Measurements from ENCODE around the gene GPR78. TPM values are rescaled to one million over a fixed set of nuclear protein-coding genes. Genes with fewer than 3 reads are reported as not detected.

The GPR78 gene
- total and polyA plus RNA-seq, 2 donors (not counting 1 experiment from before 2014, with no cell fraction given), result 0.20 to 0.33 TPM

DNA sequence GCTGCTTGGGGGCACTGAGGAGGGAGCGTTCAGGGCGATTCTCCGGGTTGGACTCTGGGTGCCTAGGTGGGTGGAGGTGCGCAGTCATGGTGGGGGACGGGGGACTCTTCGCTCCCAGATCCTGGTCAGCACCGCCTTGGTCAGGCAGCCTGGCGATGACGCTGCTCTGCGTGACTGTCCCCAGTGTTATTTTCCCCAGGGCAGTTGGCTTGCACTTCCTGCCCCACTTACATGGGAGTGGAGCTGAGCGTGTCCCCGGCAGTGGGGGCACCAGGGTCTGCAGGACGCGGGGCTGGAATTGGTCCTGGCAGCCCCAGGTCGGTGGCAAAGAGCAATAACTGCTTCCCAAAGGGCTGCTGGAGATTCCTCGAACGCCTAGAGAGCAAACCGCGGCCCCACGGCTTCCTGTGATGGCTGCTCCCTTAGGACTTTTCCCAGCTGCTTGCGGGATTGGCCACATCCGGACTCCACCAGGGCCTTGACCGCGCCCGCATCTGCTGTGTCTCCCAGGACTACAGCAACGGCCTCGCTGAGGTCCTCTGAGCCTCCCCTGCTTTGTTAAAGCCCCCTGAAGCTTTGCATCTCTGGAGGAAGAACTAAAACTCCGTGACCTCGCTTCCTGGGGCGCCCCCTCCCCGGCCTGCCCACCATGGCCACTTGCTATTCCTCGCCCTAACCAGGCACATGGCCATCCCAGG, 35.3 kb upstream of the GPR78 start:
- H3K27me3 ChIP-seq (ENCODE audit: control insufficient read depth, insufficient read depth, low read length), result no peaks in the 10 kb centered on the region
- H3K4me2 ChIP-seq (ENCODE audit: extremely low read depth, insufficient read depth, low read length), result no peak overlapping the region
- no peaks in the 10 kb centered on the region for H3K79me2 ChIP-seq (ENCODE audit: control insufficient read depth, insufficient read depth, low read length)
- no peaks in the 10 kb centered on the region for H3K9me3 ChIP-seq (ENCODE audit: control insufficient read depth, insufficient read depth, low read depth, low read length)
- H2AFZ ChIP-seq (ENCODE audit: low read length), result no peak overlapping the region
- H3K27ac ChIP-seq (ENCODE audit: insufficient read depth, low read length), result no peak overlapping the region
- H3K36me3 ChIP-seq (ENCODE audit: control insufficient read depth, insufficient read depth, low read length), result no peaks in the 10 kb centered on the region
- H3K4me3 ChIP-seq (replicated peaks in 1 of 4; ENCODE audit: control extremely low read depth in 1 of 4, insufficient read depth in 1 of 4, low read depth in 3 of 4, low read length in 4 of 4), result no peak overlapping the region
- H3K4me1 ChIP-seq (ENCODE audit: control insufficient read depth, extremely low read depth, insufficient read depth, low read length), result peaks cover 3% of the 10 kb centered on the region
- no peak for DNase-seq (ENCODE audit: low read depth in 2 of 2)
- no peaks in the 10 kb centered on the region for H4K20me1 ChIP-seq (ENCODE audit: control insufficient read depth, extremely low read depth, insufficient read depth, low read length)
- no peak overlapping the region for H3K9ac ChIP-seq (ENCODE audit: insufficient read depth, low read length)
- TF ChIP-seq EZH2 (IDR thresholded peaks at IDR 0.05; ENCODE audit: low read length, missing control alignments), result no peak
- TF ChIP-seq, protein P1, sequence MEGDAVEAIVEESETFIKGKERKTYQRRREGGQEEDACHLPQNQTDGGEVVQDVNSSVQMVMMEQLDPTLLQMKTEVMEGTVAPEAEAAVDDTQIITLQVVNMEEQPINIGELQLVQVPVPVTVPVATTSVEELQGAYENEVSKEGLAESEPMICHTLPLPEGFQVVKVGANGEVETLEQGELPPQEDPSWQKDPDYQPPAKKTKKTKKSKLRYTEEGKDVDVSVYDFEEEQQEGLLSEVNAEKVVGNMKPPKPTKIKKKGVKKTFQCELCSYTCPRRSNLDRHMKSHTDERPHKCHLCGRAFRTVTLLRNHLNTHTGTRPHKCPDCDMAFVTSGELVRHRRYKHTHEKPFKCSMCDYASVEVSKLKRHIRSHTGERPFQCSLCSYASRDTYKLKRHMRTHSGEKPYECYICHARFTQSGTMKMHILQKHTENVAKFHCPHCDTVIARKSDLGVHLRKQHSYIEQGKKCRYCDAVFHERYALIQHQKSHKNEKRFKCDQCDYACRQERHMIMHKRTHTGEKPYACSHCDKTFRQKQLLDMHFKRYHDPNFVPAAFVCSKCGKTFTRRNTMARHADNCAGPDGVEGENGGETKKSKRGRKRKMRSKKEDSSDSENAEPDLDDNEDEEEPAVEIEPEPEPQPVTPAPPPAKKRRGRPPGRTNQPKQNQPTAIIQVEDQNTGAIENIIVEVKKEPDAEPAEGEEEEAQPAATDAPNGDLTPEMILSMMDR (conservative IDR thresholded peaks at IDR 0.05 in 1 of 2, IDR thresholded peaks at IDR 0.05 in 1 of 2; ENCODE audit: low read depth in 1 of 2, low read length in 2 of 2), result no peak

DNA sequence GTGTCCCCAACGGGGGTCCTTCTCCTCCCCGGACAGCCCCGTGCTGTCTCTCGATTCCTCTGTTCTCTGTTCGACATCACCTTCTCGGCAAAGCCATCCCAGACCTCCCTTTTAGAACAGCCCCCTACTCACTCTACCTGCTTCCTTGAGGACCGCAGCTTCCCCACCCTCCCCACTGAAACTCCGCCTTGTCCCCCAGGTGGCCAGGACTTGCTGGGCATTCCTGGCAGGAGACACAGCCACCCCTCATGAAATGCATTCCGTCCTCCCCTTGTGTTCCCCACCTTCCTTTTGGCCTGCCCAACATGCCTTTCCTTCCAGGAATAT, 34.8 kb upstream of the GPR78 start:
- no peak for TF ChIP-seq EZH2 (IDR thresholded peaks at IDR 0.05; ENCODE audit: low read length, missing control alignments)
- TF ChIP-seq, protein P1 (conservative IDR thresholded peaks at IDR 0.05 in 1 of 2, IDR thresholded peaks at IDR 0.05 in 1 of 2; ENCODE audit: low read depth in 1 of 2, low read length in 2 of 2), result no peak
- peaks cover 3% of the 10 kb centered on the region for H3K4me1 ChIP-seq (ENCODE audit: control insufficient read depth, extremely low read depth, insufficient read depth, low read length)
- no peak for DNase-seq (ENCODE audit: low read depth in 2 of 2)
- H2AFZ ChIP-seq (ENCODE audit: low read length), result no peak overlapping the region
- no peaks in the 10 kb centered on the region for H3K9me3 ChIP-seq (ENCODE audit: control insufficient read depth, insufficient read depth, low read depth, low read length)
- no peaks in the 10 kb centered on the region for H4K20me1 ChIP-seq (ENCODE audit: control insufficient read depth, extremely low read depth, insufficient read depth, low read length)
- H3K4me3 ChIP-seq (replicated peaks in 1 of 4; ENCODE audit: control extremely low read depth in 1 of 4, insufficient read depth in 1 of 4, low read depth in 3 of 4, low read length in 4 of 4), result no peak overlapping the region
- H3K79me2 ChIP-seq (ENCODE audit: control insufficient read depth, insufficient read depth, low read length), result no peaks in the 10 kb centered on the region
- no peak overlapping the region for H3K9ac ChIP-seq (ENCODE audit: insufficient read depth, low read length)
- H3K27ac ChIP-seq (ENCODE audit: insufficient read depth, low read length), result no peak overlapping the region
- no peaks in the 10 kb centered on the region for H3K27me3 ChIP-seq (ENCODE audit: control insufficient read depth, insufficient read depth, low read length)
- H3K36me3 ChIP-seq (ENCODE audit: control insufficient read depth, insufficient read depth, low read length), result no peaks in the 10 kb centered on the region
- no peak overlapping the region for H3K4me2 ChIP-seq (ENCODE audit: extremely low read depth, insufficient read depth, low read length)

DNA sequence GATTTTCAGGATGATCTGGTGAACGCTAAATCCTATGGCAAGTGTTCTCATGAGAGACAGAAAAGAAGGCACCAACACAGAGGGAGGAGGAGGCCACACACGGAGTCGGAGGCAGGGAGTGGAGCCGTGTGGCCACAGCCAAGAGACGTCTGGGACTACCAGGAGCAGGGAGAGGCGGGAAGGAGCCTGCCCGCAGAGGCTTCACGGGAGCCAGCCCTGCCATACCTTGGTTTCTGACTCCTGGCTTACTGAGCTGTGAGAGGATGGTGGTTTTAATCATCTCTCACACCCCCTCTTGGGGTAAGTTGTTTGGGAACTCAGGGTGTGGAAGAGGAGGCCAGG, 33.5 kb upstream of the GPR78 start:
- Histone ChIP-seq H3K9me3 (ENCODE audit: control insufficient read depth, insufficient read depth, low read depth, low read length) (no peaks in the 10 kb centered on the region), H3K27ac (ENCODE audit: insufficient read depth, low read length) (no peak overlapping the region)
- TF ChIP-seq, protein P1 (conservative IDR thresholded peaks at IDR 0.05 in 1 of 2, IDR thresholded peaks at IDR 0.05 in 1 of 2; ENCODE audit: low read depth in 1 of 2, low read length in 2 of 2), result no peak
- no peak for TF ChIP-seq EZH2 (IDR thresholded peaks at IDR 0.05; ENCODE audit: low read length, missing control alignments)

More for the DNA sequence above, 33.5 kb upstream of the GPR78 start:
- no peaks in the 10 kb centered on the region for H3K27me3 ChIP-seq (ENCODE audit: control insufficient read depth, insufficient read depth, low read length)
- H3K4me3 ChIP-seq (replicated peaks in 1 of 4; ENCODE audit: control extremely low read depth in 1 of 4, insufficient read depth in 1 of 4, low read depth in 3 of 4, low read length in 4 of 4), result no peak overlapping the region
- no peaks in the 10 kb centered on the region for H3K36me3 ChIP-seq (ENCODE audit: control insufficient read depth, insufficient read depth, low read length)
- H3K9ac ChIP-seq (ENCODE audit: insufficient read depth, low read length), result no peak overlapping the region
- DNase-seq (ENCODE audit: low read depth in 2 of 2), result no peak
- H3K4me1 ChIP-seq (ENCODE audit: control insufficient read depth, extremely low read depth, insufficient read depth, low read length), result peaks cover 3% of the 10 kb centered on the region
- no peaks in the 10 kb centered on the region for H4K20me1 ChIP-seq (ENCODE audit: control insufficient read depth, extremely low read depth, insufficient read depth, low read length)
- H3K4me2 ChIP-seq (ENCODE audit: extremely low read depth, insufficient read depth, low read length), result no peak overlapping the region
- H3K79me2 ChIP-seq (ENCODE audit: control insufficient read depth, insufficient read depth, low read length), result no peaks in the 10 kb centered on the region
- H2AFZ ChIP-seq (ENCODE audit: low read length), result no peak overlapping the region

All from fibroblast of lung (primary cell).